ENCODE measurements around the gene AKAP6.

AKAP6 gene

DNA sequence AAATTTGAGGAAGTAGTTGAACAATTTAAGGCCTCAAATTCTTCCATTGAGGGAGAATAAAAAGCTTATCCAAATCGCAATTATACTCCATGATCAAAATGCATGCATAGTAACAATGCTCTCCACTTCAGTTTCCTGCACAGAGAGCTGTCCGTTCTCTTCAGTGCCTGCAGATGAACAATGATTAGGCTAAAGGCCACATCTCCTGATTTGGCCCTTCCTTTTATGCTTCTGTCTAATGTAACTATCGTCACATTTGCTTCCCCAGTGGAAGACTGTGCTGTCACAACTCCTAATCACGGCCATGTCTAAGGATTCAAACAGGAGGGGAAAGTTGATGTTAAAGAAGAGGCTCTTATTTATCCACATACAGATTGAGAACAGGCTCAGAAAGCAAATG, 496.0 kb downstream of the AKAP6 start:
- in situ Hi-C loops (cut with HindIII; ENCODE audit: low sequenced_read_pairs): loop anchor here (5.0 to 10.0 kb wide), 4 partner anchors 73 to 740 kb away; no protein-coding TSS in a partner anchor
- TF ChIP-seq, protein P1, sequence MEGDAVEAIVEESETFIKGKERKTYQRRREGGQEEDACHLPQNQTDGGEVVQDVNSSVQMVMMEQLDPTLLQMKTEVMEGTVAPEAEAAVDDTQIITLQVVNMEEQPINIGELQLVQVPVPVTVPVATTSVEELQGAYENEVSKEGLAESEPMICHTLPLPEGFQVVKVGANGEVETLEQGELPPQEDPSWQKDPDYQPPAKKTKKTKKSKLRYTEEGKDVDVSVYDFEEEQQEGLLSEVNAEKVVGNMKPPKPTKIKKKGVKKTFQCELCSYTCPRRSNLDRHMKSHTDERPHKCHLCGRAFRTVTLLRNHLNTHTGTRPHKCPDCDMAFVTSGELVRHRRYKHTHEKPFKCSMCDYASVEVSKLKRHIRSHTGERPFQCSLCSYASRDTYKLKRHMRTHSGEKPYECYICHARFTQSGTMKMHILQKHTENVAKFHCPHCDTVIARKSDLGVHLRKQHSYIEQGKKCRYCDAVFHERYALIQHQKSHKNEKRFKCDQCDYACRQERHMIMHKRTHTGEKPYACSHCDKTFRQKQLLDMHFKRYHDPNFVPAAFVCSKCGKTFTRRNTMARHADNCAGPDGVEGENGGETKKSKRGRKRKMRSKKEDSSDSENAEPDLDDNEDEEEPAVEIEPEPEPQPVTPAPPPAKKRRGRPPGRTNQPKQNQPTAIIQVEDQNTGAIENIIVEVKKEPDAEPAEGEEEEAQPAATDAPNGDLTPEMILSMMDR (IDR thresholded peaks at IDR 0.05; ENCODE audit: low read depth, low read length, missing control alignments): no peak
- no peak overlapping the region for H3K4me3 ChIP-seq (ENCODE audit: low read depth, low read length)
- DNase-seq (ENCODE audit: low read depth): no peak

DNA sequence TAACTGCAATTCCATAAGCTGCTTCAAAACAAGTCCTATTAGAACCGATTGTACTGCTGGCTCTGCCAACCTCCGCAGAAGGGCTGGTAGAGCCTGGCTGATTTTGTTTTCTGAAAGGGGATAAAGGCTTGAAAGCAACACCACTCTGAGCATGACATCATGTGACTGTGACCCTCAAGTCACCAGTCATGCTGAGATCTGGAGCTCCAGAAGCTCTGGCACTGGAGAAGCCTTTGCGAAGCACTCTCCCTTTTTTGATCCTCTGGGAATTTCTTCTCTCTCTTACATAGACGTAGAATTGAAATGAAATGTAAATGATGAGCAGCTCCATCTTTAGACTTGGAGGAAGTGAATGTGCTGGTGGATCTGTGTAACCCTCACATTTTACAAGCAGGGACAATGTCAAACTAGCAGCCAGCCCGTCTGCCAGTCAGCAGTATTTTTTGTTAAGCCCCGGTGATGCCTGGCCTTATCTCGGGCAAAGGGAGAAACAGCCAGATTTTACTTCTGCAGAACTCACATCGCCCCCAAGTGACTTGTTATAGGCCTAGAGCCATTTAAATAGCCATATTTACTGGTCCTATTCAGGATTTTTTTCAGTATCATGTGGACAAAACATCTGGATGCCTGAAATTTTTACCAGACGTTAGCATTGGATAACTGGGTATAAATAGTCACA, 497.4 kb downstream of the AKAP6 start:
- no peak for DNase-seq (ENCODE audit: low read depth)
- no peak overlapping the region for H3K4me3 ChIP-seq (ENCODE audit: low read depth, low read length)
- in situ Hi-C loops (cut with HindIII; ENCODE audit: low sequenced_read_pairs): loop anchor here (5.0 to 10.0 kb wide), 4 partner anchors 74 to 738 kb away; no protein-coding TSS in a partner anchor
- TF ChIP-seq, protein P1 (IDR thresholded peaks at IDR 0.05; ENCODE audit: low read depth, low read length, missing control alignments): no peak

DNA sequence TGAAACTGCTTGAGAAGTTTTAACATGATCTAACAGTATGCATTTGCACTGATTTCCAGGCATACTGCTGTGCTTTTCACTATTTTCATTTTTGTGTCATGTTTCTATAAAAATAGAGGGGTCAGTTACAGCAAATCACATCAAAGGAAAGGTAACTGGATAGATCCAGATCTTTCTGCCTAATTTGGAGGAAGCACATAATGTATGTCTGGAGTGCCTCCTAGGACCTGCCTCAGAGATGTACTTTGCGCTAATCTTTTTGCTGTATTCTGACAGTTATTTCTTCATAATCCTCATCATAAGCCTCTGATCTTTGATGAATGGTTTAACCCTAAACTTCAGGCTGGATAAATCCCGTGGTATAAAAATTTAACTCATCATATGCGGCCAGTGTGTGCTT, 498.4 kb downstream of the AKAP6 start:
- in situ Hi-C loops (cut with HindIII; ENCODE audit: low sequenced_read_pairs): loop anchor here (5.0 to 10.0 kb wide), 4 partner anchors 75 to 737 kb away; no protein-coding TSS in a partner anchor
- DNase-seq (ENCODE audit: low read depth): no peak
- TF ChIP-seq, protein P1 (IDR thresholded peaks at IDR 0.05; ENCODE audit: low read depth, low read length, missing control alignments): no peak
- H3K4me3 ChIP-seq (ENCODE audit: low read depth, low read length): no peak overlapping the region

DNA sequence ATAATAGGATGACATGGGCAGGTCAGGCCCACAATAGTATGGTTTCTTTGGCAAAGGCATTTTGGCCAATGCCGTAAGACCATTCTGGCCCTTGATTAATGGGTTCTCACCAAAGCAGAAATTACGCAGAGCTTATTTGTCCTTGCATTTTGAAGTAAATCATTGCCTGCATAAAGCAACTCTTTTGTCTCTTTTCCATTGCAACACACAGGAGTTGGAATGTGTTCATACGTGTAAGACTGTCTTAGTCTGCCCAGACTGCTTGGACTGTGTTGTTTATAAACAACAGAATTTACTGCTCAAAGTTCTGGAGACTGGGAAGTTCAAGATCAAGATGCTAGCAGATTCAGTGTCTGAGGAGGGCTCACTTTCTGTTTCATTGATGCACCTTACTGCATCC, 506.8 kb downstream of the AKAP6 start:
- in situ Hi-C loops (cut with HindIII; ENCODE audit: low sequenced_read_pairs): no loop called here
- TF ChIP-seq, protein P1 (IDR thresholded peaks at IDR 0.05; ENCODE audit: low read depth, low read length, missing control alignments): no peak
- H3K4me3 ChIP-seq (ENCODE audit: low read depth, low read length): no peak overlapping the region
- no peak for DNase-seq (ENCODE audit: low read depth)

DNA sequence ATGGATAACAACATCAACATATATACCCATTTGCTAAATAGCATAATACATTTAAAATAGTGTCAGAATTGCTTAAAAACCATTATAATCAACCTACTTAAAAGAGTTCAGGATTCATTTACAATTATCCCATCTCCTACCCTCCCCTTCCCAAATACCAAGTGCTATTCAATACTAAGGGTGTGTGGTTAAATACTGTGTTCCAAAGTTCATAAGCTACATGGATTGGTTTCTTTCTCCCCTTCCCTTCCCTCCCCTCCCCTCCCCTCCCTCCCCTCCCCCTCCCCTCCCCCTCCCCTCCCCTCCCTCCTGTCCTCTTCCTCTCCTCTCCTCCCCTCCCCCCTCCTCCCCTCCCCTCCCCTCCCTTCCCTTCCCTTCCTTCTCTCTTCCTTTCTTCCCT, 512.6 kb downstream of the AKAP6 start:
- H3K4me3 ChIP-seq (ENCODE audit: low read depth, low read length): no peak overlapping the region
- TF ChIP-seq, protein P1 (IDR thresholded peaks at IDR 0.05; ENCODE audit: low read depth, low read length, missing control alignments): no peak
- in situ Hi-C loops (cut with HindIII; ENCODE audit: low sequenced_read_pairs): no loop called here
- DNase-seq (ENCODE audit: low read depth): no peak

DNA sequence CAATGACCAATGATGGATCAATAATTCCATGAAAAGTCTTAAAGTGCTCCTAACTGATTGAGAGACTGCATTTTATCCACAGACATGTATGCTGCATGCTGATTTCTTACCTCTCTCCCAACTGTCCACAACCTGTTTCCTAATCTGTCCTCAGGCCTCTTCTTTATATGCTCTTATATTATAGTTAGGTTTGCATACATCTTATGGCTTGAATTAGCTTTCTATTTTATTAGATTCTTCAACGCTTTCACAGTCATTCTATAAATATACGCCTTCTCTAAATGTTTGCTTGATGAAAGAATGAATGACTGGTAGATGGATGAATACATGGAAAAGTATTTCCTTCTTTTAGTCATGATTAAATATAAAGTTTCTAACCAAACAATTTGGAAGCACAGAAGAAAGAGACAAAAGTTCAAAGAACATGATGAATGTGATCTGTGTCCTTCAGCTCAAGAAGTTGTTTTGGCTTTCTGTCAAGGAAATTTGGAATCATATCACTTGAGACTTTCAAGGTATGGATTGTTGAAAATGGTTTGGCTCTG, 517.8 kb downstream of the AKAP6 start:
- DNase-seq (ENCODE audit: low read depth): no peak
- no peak overlapping the region for H3K4me3 ChIP-seq (ENCODE audit: low read depth, low read length)
- in situ Hi-C loops (cut with HindIII; ENCODE audit: low sequenced_read_pairs): no loop called here
- TF ChIP-seq, protein P1 (IDR thresholded peaks at IDR 0.05; ENCODE audit: low read depth, low read length, missing control alignments): no peak
